Sciatic nerve (tissue), 2 donors: ENCODE results near the gene YTHDF1. TPM values are rescaled to one million over a fixed set of nuclear protein-coding genes. Genes with fewer than 3 reads are reported as not detected.

Source experiments
- ATAC-seq: fragments of 200-7000 bp; cut with Tn5 transposase; one replicate; pipeline ENCODE4 v1.9.1; 2020; ENCODE audit warnings: mild to moderate bottlenecking, moderate library complexity
- DNase-seq: peaks from one replicate; pipeline ENCODE4 v3.0.0-alpha.2; 2020; ENCODE audit warnings: low spot score
- intact Hi-C: fragments of 100-400 bp; cut with DNase I; formaldehyde crosslinking; loops from one replicate; pipeline ENCODE4 v1.14.2; 2022
- total RNA-seq: library from RNA; stranded (reverse); fragmentation: NEBNext Ultra II Directional; extraction: Animal tissue kit (Norgen Biotek cat#: 25700); gene quantifications from one replicate; pipeline ENCODE4 v1.2.1, GENCODE V29; 2021
- donor health status: DM: no; HTN: no; CAD: no.
- donor health status: DM: no; HTN: no; CAD: no.

Gene YTHDF1
- total RNA-seq, 1 donor from 2014 or later: 32.1 TPM

- DNase-seq (no peak), ATAC-seq (no peak)
- intact Hi-C loops: no loop called here
These were observed 37.5 kb downstream of the YTHDF1 start for GRCh38 chr20:63178446-63178820.

DNA sequence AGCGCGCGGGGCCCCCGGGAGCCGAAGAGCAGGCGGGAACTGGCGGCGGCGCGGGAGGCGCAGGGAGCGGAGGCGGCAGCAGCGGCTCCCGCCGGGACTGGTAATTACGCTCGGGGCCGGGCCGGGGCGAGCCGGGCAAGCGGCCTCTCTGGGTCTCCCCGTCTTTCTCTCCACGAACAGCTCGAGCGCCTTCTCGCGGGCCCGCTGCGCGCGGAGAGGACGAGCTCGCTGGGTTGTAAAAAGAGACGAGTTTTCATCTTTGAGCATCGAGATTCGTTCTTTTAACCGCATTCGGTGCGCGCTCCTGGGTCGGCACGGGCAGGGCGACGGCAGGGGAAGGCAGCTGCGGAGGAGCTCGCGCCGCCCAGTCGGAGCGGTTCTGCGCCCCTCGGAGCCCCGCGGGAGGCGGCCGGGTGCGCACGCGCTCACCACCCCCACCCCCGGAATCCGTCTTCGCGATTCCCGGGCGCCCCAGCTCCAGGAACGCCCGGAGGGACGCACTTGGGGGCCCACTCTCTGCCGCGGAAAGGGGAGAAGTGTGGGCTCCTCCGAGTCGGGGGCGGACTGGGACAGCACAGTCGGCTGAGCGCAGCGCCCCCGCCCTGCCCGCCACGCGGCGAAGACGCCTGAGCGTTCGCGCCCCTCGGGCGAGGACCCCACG, 38.0 kb downstream of the YTHDF1 start:
- intact Hi-C loops: no loop called here
- no peak for DNase-seq

GRCh38 chr20:63177134-63177784, 38.7 kb downstream of the YTHDF1 start:
- DNase-seq: no peak
- no peak for ATAC-seq
- intact Hi-C loops: no loop called here

More for the DNA sequence above, 38.0 kb downstream of the YTHDF1 start:
- ATAC-seq: no peak

- intact Hi-C loops: no loop called here
- no peak for DNase-seq
- no peak for ATAC-seq
These were observed 39.4 kb downstream of the YTHDF1 start for GRCh38 chr20:63176427-63177133.

DNA sequence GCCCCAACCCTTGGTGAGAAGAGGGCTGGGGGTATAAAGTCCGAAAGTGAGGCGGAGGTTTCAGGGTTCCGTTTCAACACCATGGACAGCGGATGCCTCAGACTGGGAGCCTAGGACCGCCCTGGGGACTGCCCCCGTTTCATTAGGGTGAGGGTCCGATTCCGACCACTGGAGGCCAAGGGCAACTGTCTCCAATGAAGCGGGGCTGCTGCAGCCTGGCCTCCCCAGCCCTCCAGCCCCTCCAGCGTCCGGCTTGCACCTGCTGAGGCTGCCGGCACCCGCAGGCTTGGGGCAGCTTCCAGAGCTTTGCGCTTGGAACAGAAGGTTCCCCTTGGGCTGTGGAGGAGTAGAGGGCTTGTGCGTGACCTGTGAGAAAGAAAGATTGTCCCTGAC, 39.9 kb downstream of the YTHDF1 start:
- no peak for ATAC-seq
- intact Hi-C loops: no loop called here
- DNase-seq: no peak

DNA sequence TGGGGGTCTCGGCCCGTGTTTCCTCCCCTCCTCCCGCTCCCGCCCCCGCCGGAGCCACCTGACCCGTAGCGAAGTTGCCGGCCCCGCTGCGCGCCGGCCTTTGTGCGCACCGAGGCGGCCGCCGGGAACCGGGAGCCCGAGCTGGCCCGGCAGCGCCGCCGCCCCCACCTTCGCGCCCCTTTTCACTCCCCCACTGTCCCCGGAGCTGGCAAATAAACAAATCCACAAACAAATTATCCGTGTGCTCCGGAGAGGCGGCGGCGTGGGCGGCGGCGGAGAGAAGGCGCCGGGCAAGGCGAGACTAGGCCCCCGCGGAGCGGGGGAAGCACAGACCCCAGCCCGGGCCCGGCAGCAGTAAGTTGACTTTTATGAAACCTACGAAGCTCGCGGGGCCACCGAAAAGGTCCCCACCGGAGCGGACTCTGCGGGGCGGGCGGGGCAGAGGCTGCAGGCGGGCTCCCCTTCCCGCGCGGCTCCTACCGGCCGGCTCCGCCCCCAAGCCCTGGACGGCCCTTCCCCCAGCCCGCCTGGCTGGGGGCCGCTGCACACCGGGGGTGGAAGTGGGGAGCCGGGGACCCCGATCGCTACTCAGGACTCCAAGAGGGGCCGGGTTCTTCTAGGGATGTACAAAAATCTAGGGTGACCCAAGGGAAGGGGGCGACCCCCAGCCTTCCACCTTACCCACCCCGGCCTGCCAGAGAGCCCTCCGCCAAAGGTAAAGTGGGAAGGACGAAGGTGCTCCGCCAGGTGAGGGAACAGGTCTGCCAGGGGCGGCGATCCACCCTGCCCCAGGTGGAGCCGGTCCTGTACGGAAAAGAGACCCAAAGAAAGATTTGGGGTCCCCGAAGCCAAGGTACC, 40.7 kb downstream of the YTHDF1 start:
- intact Hi-C loops: no loop called here
- ATAC-seq (no peak), DNase-seq (no peak)

DNA sequence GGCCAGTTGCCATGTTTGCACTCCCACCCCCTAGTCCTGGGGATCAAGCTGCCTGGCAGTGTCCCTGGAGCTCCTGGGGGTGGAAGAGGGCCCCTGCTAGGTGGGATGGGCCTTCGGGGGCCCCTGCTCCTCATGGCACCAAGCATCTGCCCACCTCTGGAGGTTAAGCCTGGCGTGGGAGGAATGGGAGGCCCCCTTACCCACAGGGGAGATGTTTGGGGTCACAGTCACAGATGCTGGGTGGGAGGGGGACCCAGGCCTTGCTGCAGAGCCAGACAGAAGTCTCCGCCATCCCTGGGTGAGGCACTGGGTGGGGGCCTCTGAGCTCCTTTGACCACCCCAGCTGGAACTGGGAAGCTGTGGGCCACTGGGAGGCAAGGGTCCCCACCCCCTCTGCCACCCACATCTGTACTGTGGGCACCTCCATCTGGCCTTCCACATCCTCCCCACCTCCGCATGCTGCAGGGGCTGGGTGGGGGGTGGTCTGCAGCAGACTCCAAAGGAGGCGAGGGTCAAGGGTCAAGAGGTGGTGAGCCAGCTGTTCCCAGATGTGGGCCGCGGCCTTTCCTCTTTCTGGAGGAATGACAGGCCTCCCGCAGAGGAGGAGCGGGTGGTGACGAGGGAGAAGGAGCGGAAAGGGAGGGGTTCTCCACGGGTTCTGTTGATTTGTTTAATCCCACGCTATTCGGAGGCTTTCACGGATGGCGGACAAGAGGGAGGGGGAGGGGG, 41.5 kb downstream of the YTHDF1 start:
- intact Hi-C loops: no loop called here
- DNase-seq: no peak
- ATAC-seq: no peak

DNA sequence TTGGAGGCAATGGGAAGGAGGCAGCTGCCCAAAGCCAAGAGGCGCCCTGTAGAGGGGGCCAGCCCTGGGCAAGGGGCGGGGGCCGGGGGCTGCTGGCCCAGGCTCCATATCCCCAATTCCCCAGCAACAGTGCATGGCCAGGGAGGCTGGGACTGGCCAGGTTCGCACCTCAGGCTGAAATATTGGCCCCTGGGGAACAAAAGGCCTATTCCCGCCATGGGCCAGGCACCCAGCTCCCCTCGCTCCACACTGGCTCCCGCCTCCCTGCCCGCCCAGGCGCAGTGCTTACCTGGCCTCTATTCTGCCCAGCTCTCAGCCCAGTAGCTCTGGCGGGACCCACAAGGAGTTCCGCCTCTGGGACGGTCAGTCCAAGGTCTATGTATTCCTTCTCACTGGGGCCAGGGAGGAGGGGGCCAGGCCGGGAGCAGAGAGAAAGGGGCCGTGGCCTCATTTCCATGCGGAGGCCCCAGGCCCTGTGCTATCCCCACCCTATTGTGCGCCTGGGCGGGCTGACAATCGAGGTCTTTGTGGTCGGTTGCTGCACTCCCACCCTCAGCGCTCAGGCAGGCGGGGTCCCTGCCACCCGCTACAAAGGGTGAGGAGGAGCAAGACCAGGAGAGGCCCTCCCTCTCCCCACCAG, 42.3 kb downstream of the YTHDF1 start:
- intact Hi-C loops: no loop called here
- no peak for ATAC-seq

DNA sequence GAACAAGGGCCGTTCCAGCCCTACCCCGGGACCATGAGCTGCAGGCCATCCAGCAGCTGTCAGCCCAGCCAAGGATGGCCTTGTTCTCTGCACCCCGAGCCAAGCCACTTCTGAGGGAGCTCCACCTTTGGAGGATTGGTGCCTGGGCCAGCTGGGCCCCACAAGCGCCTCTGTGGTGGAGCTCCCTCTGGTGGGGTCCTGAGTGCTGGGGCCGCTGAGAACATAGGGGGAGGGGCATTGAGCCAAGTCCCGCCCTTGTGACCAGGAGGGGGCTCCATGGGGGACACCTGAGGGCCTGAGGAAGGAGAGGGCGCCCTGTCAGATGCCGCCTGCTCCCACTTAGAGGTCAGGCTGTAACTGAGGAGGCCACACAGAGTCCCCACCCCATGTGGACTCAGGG, 43.2 kb downstream of the YTHDF1 start:
- no peak for DNase-seq
- no peak for ATAC-seq
- intact Hi-C loops: no loop called here

More for the DNA sequence above, 42.3 kb downstream of the YTHDF1 start:
- no peak for DNase-seq

DNA sequence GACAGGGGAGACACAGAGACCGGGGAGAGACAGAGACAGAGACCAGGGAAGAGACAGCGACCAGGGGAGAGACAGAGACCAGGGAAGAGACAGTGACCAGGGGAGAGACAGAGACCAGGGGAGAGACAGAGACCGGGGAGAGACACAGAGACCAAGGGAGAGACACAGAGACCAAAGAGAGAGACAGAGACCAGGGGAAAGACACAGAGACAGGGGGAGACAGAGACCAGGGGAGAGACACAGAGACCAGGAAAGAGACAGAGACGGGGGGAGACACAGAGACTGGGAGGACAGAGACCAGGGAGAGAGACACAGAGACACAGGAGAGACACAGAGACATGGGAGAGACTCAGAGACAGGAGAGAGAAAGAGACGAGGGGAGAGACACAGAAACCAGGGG, 43.9 kb downstream of the YTHDF1 start:
- ATAC-seq (no peak), DNase-seq (no peak)
- intact Hi-C loops: no loop called here

- ATAC-seq (no peak), DNase-seq (no peak)
- intact Hi-C loops: no loop called here
These were observed 46.2 kb downstream of the YTHDF1 start for GRCh38 chr20:63169681-63170080.

DNA sequence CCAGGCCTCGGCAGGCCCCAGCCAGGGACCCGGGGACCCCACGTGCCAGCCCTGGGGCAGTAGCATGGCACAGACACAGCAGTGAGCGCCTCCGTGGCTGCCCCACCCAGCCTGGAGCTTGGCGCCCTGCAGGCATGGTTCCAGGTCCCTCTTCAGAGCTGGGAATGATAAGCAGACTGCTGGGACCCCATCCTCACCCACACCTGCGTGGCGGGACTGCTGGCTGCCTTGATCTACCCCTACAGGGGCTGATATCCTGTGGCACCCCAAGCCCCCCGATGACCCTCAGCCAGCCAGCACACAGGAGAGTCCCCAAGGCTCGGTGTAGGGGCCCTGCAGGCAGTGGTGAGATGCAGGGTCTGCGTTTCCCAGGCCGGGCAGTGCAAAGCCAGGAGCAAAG, 47.1 kb downstream of the YTHDF1 start:
- intact Hi-C loops: no loop called here
- no peak for ATAC-seq
- no peak for DNase-seq

DNA sequence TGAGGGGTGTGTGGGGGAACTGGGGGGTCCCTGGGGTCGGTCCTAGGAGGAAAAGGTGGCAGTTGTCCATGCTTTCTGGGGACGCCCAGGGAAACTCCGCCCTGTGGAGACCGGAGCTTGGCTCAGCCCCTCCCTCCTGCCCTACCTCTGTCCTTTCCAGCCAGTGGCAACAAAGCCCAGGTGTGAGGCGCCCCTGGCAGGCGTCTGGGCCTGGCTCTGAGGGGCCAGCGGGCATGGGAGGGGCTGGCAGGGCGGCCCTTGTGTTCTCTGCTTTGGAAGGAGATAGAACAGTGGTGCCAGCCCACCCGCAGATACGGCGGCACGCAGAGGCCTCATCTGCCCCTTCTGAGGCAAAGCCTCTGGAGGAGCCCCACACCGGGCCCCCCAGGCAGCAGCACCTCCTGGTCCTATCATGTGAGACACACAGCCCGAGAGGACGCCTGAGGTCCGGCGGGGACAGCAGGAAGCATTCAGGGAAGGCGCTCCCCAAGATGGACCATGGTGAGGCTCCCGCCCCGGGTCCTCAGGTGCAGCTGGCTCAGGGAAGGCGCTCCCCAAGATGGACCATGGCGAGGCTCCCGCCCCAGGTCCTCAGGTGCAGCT, 47.9 kb downstream of the YTHDF1 start:
- ATAC-seq: no peak
- intact Hi-C loops: no loop called here

GRCh38 chr20:63167026-63167917, 48.7 kb downstream of the YTHDF1 start:
- DNase-seq: no peak
- intact Hi-C loops: no loop called here
- ATAC-seq: no peak

More for the DNA sequence above, 47.9 kb downstream of the YTHDF1 start:
- no peak for DNase-seq

DNA sequence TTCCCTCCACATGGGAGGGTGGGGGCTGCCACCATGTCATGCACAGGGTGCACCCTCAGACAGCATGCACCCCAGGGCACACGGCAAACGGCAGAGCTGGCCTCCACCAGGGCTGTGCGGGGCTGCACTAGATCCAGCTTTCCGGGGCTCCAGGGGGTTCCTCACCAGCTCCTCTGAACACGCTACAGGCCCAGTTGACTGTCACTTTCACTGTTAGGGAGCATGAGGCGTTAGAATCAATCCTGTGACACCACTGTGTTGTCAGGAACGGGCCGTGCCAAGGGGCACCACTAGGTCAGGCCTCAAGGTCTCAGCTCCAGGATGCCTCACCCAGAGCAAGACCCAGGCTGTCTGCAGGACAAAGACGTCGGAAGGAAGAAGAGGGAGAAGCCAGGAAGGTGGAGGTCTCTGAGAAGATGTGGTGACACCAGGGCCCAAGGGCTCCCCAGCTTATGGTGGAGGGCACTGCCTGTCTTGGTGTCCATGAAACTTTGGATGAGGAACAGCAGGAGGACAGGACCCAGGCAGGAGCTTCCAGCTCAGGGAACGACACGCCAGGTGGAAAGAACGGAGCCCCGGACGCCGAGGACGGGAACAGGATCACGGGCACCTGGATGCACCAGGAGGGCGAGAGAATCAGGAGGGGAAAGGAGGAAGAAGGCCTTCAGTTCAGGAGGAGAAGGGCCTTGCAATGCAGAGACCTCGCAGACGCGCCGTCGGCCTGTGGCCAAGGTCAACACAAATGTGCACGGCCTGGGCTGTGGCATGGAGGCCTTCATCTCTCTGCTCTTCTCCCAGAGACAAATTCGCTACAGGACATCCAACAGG, 49.5 kb downstream of the YTHDF1 start:
- DNase-seq: no peak
- no peak for ATAC-seq
- intact Hi-C loops: no loop called here
